HG02981 (cell line): ENCODE results near the gene HESX1.

Experiments used
- ATAC-seq: cut with Tn5 transposase; IDR thresholded peaks from one replicate; pipeline ENCODE4 v1.9.1; 2021; ENCODE audit warnings: mild to moderate bottlenecking, moderate library complexity; ENCODE audit not compliant: unreplicated experiment

HESX1 gene

GRCh38 chr3:57199895-57200297 is at the start of gene HESX1:
HESX1 (minus strand) TSS chr3:57199978; CDS start chr3:57199918, 60 bp downstream.
- ATAC-seq, result no peak

GRCh38 chr3:57244946-57245345 is 45.2 kb upstream of the HESX1 start:
- ATAC-seq, result no peak

- ATAC-seq, result no peak
These were observed 35.1 kb upstream of the HESX1 start for GRCh38 chr3:57234613-57235575.

DNA sequence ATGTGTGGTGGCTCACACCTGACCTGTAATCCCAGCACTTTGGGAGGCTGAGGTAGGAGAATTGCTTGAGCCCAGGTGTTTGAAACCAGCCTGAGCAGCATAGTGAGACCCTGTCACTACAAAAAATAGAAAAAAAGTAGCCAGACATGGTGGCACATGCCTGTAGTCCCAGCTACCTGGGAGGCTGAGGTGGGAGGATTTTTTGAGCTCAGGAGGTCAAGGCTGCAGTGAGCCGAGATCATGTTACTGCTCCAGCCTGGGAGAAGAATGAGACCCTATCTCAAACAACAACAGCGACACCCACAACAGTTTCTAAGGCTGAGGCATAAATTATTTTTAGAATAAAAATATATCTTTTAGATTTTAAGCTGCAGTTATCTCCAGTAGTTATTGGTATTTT is 34.0 kb upstream of the HESX1 start:
- ATAC-seq, result no peak

- no peak for ATAC-seq
These were observed 30.2 kb upstream of the HESX1 start for GRCh38 chr3:57230006-57230405.

- ATAC-seq, result peak; percentile 27
These were observed 28.4 kb upstream of the HESX1 start for GRCh38 chr3:57227930-57228751.

- peak; percentile 93 for ATAC-seq
These were observed 27.6 kb upstream of the HESX1 start, which contains the start of gene APPL1 for GRCh38 chr3:57227204-57227929. APPL1 (plus strand) TSS chr3:57227729; CDS start chr3:57227884, 155 bp downstream.

DNA sequence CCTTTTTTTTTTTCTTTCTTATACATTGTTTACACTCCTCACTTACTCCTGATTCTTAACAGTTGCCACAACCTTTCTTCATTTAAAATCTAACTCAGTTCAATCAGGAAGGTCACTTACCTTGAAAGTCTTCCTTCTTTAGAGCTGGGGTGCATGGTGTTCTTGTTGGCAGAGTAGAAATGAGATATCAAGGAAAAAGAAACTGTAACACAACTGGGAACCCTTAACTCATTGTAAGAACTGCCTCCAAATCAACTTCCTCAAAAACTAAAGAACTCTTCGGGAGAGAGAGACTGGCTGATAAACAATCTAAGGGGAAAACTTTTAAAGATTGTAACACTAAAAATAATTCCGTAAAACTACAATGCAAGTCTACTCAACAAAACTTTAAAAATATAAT is 26.4 kb upstream of the HESX1 start:
- no peak for ATAC-seq

DNA sequence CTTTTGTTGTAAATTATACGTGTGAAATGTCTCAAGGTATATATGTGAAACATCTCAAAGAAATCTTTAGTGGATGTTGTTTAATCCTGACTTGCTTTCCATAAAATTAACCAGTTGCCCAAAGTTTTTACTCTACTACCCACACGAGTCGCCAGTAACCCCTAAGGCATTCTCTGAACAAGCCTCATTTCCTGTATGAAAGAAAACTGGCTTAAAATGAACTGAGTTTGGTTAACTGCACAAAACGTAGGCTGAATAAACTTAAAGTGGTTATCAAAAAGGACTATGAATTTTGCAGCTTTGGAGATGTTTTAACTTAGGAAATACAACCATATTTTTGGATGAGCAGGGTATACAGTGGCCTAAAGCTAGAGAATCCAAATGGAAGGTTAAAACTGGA is 25.1 kb upstream of the HESX1 start:
- ATAC-seq, result no peak

GRCh38 chr3:57221883-57222282 is 22.1 kb upstream of the HESX1 start:
- ATAC-seq, result no peak

DNA sequence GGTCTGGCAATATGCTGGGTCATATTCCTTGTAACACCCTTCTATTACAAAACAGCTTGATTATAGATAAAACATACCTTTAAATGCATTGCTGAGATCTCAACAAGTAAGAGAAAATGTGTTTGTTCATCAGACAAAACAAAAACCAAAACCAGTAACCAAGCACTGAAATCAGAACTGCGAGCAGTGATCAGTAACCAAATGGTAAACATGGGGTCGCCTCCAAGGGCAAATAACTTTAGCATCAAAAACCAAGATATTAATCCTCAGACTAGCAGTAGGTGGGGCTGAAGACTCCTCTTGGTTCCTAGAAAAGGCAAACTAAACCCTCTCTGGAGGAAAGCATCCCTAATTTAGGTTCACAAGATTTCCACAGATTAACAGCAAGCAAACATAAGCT is 6.6 kb upstream of the HESX1 start:
- no peak for ATAC-seq

- no peak for ATAC-seq
These were observed 5.1 kb downstream of the HESX1 start for GRCh38 chr3:57194641-57195040.

GRCh38 chr3:57192028-57192427 is 7.8 kb downstream of the HESX1 start:
- ATAC-seq, result no peak

DNA sequence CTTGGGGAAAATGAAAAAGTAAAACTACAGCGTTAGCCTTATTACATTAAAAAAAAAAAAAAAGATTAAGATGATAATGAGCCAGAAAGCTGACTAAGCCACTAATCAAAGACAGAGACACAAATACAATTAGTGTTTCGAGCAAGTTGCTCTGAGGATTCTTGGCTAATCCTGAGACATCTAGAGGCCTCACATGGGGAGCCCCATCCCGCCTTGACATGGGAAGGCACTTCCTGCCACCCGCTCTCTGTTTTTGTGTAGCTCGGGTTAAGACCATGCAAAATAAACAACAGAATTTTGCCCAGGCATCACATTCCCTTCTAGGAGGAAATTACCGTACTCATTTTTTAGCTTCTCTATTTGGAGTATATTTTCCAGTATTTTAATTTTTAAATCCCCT is 15.3 kb downstream of the HESX1 start:
- no peak for ATAC-seq

DNA sequence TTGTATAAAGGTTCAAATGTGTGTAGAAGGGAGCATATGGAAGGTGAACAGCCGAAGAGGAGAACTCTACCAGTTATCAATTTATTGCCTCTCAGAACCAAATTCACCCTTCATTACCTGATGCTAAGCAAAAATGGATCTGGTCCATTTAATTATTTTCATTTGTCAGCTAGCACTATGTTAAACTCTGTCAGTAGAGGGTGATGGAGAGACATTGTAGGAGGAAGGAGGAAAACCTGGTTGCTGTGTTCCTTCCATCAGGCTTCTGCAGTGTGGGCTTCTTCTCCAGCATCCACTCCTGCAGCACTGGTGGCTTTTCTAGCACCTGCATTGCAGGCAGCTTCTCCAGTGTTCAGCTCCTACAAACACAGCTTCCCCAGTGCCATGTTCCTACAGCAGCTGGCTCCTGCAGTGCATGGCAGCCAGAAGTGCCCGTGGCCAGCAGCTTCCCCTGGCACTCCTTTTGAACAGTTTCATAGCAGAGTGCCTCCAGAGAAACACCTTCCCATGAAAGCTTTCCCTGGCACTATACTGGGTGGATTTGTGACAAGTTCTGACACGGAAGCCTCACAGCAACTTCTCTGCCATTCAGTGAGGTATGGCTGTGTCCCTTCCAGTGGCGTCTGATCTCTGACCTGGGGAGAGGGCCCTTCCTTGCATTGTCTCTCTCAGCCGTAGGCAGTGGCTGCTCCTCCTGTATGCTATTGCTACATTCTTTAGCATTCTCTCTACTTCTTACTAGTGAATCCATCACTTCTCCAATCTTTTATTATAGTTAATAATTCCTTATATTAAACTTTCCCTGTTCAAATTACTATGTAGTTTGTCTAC is 20.0 kb downstream of the HESX1 start:
- ATAC-seq, result no peak

- ATAC-seq, result no peak
These were observed 23.7 kb downstream of the HESX1 start for GRCh38 chr3:57176045-57176444.

GRCh38 chr3:57173687-57174086 is 26.1 kb downstream of the HESX1 start:
- no peak for ATAC-seq

- no peak for ATAC-seq
These were observed 28.8 kb downstream of the HESX1 start for GRCh38 chr3:57170946-57171345.

DNA sequence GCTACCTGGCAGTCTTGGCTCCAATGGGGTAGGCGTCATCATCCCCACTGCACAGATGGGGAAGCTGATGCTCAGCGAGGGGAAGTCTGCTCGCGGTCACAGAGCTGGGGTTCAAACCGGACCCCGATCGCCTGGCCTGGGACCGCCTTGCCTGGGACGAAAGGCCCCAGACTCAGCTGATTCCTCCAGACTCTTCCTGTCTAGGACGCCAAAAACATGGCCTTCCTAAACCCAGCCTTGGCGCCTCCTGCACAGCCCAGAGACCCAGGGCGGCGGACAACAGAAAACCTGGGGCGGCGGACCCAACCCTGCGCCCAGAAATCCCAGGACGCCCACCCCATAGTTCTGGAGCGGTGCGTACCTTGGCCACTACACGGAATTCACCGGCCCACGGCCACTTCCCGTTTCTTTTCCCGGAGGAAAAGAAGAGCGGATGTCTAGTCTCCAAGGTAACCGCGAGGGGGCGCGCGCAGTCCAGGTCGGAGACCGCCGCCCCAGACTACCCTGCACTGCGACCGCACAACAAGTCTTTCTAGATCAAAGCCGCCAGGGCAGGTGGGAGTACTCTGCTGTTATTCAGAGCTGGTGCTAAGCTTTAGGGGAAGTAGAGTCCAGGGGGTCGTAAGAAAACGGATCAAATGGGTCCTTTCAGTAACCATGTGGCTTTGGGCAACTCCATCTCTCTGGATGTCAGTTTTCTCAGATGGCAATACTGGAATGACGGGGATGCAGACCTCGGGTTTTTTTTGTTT is 29.7 kb downstream of the HESX1 start:
- peak; percentile 54 for ATAC-seq
